ENCODE measurements around the gene BBS9.
A peak's percentile ranks its signal among the peaks of the same experiment; 100 is the strongest.

The BBS9 gene

DNA sequence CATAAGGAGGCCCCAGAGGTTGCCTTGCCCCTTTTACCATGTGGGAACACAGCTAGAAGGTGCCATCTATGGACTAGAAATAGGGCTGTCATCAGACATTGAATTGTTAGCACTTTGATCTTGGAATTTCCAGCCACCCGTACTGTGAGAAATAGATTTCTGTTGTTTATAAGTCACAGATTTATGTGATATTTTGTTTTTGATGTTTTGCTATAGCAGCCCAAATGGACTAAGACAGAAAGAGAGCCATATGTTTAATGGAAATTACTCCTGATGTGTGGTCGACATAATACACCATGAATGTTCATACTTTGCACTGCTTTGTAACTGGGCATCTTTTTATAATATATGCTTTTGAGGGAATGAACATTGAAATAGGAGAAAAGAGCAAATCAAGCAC lies 302.2 kb downstream of the BBS9 start:
- no peak for DNase-seq (ENCODE audit: low read depth)

DNA sequence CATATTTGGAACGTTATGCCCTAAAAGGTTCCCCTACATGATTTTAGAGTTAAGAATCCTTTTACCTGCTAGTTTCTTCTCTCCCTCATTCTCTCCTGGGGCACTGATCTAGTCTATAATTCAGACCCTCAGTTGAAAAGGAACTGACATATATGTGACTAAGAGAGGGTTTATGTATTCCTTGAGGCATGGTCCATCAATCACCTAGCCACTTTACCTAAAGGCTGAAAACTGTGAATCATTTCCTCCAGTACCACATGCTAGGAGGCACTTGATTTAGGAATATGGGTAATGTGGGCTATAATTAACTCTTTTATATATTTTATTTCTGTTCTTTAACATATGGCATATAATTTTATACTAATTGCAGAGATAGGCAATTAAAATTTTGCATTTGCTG lies 303.5 kb downstream of the BBS9 start:
- no peak for DNase-seq (ENCODE audit: low read depth)

DNA sequence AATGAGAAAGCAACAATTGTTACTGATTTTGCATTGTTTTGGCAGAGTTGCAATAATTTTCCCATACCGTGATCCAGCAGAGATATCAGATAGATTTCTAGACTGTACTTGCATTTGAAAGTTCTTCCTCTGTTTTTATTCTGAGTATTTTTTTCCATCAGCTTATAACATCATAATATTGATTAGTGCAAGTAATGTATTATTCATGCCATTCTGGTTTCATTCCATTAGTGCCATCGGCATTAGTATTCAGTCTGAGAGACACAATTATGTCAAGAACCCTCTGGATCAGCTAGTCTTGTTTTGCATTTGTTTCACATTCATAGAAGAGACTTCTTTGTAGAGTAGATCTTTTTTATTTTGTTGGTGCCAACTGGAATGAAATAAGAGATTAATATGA lies 304.0 kb downstream of the BBS9 start:
- DNase-seq (ENCODE audit: low read depth), result no peak

DNA sequence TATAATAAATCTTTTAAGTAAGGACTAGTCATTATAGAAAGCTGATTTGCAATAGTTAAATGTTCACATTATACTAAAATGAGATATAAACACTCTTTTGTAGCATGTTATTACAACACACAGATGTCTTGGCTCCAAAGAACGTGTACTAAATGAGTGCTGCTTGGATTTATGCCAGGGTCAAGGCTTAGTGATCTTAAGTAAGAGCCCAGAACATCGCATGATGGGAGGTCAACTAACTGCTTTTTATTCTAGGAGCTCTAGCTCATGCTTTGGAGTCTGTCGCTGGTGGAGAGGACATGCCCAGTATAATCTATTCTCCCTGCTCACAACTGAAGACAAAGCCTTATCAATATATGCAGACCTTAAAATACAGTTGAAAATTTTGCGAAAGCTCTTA lies 315.1 kb downstream of the BBS9 start:
- DNase-seq (ENCODE audit: low read depth), result peak; percentile 14

DNA sequence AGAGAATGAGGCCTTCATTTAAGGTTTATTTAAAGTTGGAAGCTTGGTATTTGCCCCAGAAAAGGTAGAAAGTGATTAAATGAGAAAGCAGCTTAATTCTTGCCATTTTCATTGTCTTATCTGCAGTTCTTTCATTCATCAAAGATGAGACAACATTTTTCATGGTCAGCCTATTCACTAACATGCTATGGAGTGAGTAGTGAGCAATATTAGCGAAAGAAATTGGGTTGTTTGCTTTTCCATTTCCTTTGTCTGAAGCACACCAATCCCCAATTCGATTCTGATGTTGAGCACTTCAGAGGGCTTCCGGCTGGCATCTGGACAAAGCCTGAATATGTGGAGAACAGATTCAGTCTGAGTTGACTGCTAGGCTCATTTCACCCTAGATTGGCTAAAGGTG lies 317.2 kb downstream of the BBS9 start:
- DNase-seq (ENCODE audit: low read depth), result no peak

DNA sequence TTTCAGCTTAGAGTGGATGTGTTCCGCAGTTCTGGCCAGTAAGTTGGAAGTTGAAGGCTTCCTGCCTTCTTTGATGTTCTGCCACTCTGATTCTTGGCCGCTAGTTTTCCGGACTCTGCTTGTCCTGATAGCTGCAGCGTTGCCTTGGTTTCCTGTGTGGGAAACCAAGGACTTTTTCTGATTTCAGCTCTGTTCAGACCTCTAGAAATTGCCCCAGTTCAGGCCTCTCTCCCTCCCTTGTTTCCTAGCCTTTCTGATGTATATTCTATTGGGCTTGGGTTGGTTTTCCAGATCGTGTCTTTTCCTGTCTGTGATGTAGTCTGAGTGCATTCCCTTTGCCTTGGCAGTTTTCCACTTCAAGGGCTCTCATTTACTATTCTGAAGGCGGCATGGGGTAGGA lies 318.7 kb downstream of the BBS9 start:
- no peak for DNase-seq (ENCODE audit: low read depth)

DNA sequence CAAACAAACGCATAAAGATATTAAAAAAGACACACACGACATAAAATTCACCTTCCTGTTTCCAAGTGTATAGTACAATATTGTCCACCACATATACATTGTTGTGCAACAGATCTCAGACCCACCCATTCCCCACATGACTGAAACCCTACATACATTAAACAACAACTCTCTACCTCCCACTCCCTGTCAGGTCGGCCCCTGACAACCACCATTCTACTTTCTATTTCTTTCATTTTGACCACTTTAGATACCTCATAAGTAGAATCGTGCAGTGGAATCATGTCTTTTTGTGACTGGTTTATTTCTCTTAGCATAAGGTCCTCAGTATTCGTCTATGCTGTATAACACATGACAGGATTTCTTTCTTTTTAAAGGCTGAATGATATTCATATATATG lies 320.5 kb downstream of the BBS9 start:
- DNase-seq (ENCODE audit: low read depth), result no peak

DNA sequence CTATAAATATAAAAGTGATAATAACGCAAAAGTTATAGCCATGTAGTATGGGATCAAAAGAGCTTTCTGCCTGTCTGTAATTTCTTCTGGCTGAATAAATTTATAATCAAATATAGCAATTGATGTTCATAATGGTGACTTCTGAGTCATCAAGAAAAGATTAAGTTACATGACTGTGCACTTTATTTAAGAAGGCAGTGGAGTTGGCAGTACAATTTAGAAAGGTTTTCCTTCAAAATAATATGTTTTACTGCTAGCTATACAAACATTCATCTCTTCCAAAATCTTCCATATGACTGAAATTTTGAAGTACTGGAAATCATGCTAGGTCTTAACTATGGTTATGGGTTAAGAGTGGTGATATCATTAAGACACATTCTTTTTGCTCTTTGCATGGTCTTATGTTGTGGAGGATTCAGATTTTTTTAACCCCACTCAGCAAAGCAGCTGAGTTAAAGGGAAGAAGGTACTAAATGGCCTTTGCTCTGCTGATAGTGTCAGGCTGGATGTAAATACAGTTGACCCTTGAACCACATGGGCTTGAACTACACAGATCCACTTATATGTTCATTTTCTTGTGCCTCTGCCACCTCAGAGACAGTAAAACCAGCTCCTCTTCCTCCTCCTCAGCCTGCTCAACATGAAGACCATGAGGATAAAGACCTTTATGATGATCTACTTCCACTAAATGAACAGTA lies 323.6 kb downstream of the BBS9 start:
- DNase-seq (ENCODE audit: low read depth), result peak; percentile 21

DNA sequence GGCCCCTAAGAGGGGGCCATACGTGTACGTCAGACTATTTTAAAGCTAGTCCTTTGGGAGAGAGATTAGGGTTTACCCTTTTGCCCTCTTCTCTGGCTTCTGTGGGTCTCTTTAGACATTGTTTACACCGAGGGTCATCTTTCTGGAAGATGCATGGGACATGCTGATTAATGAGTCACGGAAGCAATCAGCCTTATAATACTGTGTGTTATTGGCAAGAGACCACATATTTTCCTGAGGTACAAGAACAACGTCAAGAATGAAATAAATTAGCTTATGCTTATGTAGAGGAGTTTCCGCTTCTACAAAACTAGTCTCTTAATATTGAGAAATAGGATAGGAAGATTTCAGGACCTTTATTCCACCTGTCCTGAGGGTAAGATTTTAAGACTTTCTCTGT lies 327.7 kb downstream of the BBS9 start:
- DNase-seq (ENCODE audit: low read depth), result no peak

DNA sequence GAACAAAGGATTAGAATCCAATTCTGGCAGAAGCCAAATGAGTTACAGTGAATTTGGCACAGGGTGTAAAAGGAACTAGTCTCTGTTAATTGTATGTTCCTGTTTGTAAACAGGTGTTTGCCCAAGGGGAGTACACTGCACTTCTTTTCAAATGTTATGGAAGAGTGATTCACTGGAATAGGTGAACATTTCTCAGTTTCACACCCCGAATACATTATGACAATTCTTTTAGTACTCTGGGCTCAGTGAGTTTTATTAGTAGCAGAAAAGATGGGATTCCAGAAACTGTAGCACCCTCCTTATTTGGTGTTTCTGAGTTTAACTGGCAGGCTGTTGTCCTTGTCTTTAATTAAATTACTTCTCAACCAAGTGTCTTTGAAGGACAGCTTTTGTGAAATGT lies 329.2 kb downstream of the BBS9 start:
- no peak for DNase-seq (ENCODE audit: low read depth)

DNA sequence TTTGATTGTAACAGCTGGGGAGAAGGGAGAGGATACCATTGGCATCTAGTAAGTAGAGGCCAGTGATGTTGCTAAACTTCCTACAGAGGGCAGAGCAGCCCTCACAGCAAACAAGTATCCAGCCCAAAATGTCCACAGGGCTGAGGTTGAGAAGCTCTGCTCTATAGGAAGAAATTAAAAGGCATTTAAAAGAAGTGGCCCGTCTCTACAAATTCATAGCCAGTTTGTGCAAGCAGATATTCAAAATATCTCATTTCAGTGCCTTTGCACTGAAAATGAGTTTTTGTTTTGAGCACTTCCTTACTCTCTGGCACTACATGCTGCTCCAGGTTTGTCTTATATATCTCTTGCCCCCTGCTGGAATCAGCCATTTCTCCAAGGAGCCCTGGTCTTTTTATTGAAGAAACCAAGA lies 330.0 kb downstream of the BBS9 start:
- DNase-seq (ENCODE audit: low read depth), result peak; percentile 65

DNA sequence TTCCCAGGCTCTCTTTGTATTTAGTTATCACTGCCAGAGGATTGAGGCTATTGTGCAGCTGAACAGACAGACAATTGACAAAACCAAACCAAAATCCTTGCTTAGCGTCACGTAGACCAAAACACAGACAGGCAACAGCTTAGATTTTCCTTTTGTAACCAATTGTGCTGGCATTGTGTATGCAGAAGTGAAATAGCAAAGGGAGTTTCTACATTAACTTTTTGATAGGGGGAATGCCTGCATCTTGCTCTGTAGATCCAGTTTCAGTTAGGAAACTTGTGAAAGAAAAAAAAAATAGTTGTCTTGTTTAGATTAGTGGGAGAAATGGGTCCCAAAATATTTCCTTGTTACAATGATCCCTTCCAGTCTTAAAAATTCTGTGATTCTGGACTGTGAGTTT lies 333.8 kb downstream of the BBS9 start:
- DNase-seq (ENCODE audit: low read depth), result no peak

DNA sequence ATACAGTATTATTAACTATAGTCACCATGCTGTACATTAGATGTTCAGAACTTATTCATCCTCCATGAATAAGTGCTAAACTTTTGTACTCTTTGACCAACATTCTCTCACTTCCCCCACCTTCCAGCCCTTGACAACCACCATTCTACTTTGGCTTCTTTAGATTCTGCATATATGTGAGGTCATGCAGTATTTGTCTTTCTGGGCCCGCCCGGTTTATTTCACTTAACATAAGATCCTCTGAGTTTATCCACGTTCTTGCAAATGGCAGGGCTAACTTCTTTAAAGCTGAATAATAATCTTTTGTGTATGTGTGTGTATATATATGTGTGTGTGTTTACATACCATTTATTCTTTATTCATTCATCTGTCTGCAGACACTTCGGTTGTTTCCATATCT lies 336.8 kb downstream of the BBS9 start:
- no peak for DNase-seq (ENCODE audit: low read depth)

DNA sequence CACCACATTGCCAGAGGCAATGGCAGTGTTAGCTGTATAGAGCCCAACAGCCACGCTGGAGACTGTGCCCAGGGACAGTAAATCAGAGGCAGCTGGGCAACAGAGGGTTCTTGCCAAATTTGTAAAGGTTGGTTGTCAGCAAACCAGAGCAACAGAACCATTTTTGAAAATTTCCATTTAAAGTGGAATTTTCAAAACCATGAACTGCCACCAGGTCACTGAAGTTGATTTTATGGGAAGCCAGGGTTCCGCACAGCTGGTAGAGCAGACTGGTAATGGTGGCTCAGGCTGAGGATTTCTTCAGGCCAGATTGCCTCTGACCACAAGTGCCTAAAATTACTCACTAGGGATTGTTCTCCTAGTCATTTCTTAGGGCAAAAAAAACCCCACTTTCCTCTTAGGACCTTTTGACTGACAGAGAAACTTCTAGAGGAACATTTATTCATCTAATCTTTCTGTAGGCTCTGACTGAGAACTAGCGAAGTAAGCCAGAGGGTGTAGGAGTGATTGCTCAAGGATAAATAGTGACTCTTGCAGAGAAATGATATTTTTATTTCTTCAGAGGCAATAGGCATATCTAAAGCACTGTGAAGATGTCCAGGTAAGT lies 342.4 kb downstream of the BBS9 start:
- DNase-seq (ENCODE audit: low read depth), result no peak

DNA sequence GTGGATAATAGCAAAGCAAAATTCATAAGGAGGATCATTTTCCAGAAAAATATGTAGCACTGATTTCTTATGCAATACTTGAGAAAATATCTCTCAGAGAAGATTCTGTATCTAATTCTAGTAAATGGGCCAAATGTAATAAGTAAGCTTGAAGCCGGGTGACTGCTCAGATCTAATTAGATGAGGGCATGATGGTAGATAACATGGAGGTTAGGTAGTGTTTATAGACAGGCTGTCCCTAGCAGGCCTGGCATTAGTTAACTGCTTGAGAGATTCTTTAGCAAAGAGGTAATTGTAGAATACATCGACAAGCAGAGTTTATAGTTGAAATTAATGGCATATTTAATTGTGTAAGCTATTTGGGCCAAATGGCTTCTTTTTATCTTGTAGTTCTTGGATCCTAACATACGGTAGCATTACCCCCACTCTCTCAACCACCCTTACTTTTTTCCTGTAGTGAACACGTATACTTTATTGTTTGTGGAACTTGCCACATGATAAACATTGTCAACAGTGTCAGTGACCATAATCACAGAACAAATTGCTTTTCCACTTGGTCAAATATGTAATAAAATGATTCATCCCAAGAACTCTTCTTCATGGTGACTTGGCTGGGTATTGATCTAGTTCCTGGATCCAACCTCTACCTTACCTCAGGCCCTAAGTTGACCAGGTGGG lies 343.1 kb downstream of the BBS9 start:
- DNase-seq (ENCODE audit: low read depth), result no peak

DNA sequence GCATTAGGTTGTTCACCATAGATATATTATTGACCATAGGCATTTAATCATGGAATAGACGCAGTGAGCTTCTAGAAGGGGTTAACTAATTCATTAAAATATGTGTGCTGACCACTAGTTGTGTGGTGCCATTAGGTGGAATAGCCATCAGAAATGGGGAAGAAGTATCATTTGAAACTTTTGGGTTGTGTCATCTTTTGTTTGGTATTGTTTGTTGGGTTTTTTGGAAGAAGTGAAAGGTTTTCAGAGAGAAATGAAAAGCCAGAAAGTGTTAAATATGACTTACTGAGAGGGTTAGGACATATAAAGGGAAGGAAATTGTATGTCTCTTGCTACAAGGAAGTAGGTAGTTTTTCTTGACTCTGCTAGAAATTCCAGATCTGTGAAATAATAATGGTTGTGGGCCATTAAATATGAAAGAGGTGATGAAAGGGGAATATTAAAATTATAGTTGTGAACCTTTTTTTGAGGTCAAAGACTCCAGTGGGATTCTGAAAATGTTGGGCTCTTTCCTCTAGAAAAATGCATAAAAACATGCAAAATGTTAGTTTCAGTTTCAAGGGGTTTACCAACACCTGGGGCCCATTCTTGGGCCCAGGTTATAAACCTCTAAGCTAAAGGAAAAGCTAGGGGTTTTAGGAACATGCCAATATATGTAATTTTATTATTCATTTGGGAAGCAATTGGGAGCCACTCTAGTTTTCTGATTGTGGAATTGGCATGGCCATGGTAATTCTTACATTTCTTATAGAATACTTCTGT lies 348.5 kb downstream of the BBS9 start:
- DNase-seq (ENCODE audit: low read depth), result no peak

DNA sequence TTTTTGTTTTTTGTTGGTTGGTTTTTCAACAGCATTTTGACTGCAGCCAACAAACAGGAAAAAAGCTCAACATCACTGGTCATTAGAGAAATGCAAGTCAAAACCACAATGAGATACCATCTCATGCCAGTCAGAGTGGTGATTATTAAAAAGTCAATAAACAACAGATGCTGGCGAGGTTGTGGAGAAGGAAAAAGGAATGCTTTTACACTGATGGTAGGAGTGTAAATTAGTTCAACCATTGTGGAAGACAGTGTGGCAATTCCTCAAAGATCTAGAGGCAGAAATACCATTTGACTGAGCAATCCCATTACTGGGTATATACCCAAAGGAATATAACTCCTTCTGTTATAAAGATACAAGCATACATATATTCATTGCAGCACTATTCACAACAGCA lies 355.1 kb downstream of the BBS9 start:
- peak; percentile 61 for DNase-seq (ENCODE audit: low read depth)

DNA sequence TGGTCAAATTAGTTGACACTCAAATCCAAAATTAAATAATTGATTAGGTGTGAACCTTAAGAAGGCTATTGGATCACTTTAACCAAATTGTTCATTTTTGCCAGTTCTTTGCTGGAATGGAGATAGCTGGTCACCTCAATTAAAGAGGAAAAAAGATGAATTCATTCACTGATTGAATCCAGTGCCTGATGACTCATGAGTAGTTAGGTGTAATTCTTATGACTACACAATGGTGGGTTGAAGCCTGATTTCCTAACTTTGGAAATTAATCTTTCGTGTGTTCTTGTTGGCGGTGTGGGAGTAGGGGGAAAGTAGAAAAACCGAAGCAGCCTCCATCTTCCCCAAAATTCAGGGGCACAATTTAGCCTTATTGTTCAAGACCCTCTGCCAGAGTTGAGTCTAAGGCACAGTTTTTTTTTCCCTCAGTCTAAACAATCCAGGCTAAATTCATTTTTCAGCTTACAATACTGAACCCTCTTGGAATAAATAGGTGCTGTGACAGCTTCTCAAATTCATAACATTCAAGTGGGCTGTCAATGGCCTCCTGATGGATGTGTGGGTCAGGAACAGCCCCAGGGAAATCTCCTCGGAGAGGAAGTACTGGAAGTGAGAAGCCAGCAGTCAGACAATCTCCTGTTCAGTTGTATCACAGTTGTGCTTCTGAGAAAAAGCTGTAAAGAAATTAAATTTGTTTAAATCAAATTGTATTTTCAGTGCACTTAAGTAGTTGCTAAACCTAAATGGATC lies 356.6 kb downstream of the BBS9 start:
- DNase-seq (ENCODE audit: low read depth), result no peak

DNA sequence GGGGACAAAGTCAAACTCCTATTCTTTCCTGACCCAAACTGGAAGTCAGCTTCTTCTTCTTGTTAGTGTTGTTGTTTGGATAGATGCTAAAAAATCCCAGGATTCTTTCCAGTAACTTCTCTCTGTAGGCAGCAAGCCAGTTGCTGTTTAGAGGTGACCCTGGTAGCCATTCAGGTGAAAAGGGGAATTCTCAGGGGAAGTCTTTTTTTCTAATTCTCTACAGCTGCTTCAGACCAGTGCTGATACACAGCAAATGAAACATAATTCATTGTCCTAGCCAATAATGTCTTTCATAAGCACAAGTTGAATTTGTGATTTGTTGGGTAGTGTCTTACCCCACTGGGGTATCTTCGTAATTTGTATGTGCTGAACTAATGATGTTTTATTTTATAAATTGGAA lies 357.3 kb downstream of the BBS9 start:
- no peak for DNase-seq (ENCODE audit: low read depth)

DNA sequence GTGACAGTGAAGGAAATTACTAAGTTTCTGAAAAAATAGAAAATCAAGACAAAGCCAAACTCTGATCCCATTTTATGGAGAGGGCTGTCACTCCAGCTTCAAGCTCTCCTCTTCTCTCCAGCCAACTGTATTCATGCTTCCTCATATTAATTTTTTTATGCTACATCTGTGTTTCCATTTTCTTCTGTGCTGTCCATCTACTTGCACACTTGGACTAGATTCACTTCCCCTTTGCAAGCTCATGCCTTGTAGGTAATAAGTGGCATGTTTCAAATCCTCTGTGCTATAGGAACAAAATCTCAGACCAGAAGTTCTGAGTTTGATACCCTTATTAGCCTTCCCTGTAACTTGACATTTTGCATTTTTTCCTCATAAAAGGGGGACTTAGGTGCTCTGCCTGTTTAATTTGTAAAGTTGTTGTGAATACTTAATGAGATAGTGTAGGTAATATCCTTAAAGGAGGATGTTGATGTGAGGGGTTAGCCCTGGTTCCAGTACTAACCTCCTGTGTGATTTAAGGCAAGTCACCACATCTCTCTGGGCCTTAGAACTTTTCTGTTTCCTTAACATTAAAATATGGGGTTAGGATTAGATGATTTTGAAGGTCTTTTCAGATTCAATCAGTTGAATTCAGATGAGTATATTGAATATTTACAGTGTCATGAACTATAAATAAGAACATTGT lies 358.8 kb downstream of the BBS9 start:
- no peak for DNase-seq (ENCODE audit: low read depth)

DNA sequence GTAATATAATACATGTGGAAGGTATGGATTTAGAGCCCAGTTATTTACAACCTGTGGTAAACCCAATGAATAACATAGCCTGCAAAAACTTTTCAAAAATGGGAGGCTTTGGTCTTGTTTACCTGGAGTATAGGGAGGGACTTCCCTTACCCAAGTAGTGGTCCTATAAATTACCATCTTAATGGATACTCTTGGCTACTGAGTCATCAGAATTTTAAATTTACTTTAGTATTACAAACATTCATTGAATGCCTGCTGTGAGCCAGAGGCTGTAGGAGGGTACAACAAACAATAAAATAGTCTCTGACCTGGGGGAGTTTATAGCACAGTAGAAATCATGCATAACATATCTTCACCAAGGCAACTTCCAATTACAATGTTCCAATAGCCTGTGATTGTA lies 365.1 kb downstream of the BBS9 start:
- peak; percentile 59 for DNase-seq (ENCODE audit: low read depth)

DNA sequence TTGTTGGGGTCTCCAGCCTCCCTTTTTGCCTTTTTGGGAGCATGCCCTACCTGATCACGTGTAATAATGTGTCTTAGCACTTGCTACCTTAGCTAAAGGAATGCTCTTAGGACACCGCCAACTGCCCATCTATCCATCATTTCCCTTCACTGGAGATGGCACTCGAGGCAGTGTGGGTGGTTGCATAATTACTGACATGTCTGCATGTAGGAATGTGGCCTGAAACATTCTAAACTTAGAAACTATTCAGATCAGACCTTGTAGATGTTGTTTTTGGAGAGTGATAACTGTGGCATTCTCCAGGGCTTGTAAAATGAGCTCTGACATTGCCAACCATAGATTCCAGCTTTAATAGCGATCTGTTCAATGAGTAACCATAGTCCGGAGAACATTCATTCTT lies 365.8 kb downstream of the BBS9 start:
- peak; percentile 92 for DNase-seq (ENCODE audit: low read depth)
